WERI-Rb-1 (cell line): ENCODE measurements around the gene CDK5.
"Not testable (repeated sequence)": the region's sequence is repeated elsewhere in the genome, so short reads cannot be mapped to it uniquely, and the experiment has no call there.

Experiments used
- DNase-seq: peaks from one replicate; pipeline ENCODE4 v3.0.0-alpha.2; 2020
- H3K27ac ChIP-seq: fragments of 250-450 bp; sonication (Bioruptor Pico); 2 replicates; pipeline ENCODE4 v1.5.1; 2020; ENCODE audit warnings: mild to moderate bottlenecking, moderate library complexity
- H3K27me3 ChIP-seq: fragments of 250-450 bp; sonication (Bioruptor Pico); 2 replicates; pipeline ENCODE4 v1.5.1; 2021; ENCODE audit warnings: mild to moderate bottlenecking, low read depth, moderate library complexity; ENCODE audit not compliant: insufficient read depth, severe bottlenecking
- H3K36me3 ChIP-seq: fragments of 250-450 bp; sonication (Bioruptor Pico); 2 replicates; pipeline ENCODE4 v1.5.1; 2020; ENCODE audit warnings: mild to moderate bottlenecking, moderate library complexity
- H3K4me3 ChIP-seq: 2 replicates; pipeline ENCODE4 v1.5.1; 2011; ENCODE audit warnings: low read depth, mild to moderate bottlenecking, control low read depth, low read length
- H3K9me3 ChIP-seq: fragments of 250-450 bp; sonication (Bioruptor Pico); 2 replicates; pipeline ENCODE4 v1.5.1; 2021; ENCODE audit warnings: mild to moderate bottlenecking, moderate library complexity; ENCODE audit not compliant: severe bottlenecking
- TF ChIP-seq, protein P1 (sequence below): IDR thresholded peaks from 2 replicates; pipeline ENCODE4 v1.5.1; 2011; ENCODE audit warnings: low read depth, mild to moderate bottlenecking, control low read depth, inconsistent platforms, low read length

Gene CDK5

GRCh38 chr7:151032936-151033863 lies 24.5 kb downstream of the CDK5 start:
- Histone ChIP-seq H3K36me3 (peaks cover 9% of the 10 kb centered on the region), H3K27ac (no peak overlapping the region), H3K9me3 (no peaks in the 10 kb centered on the region), H3K27me3 (no peaks in the 10 kb centered on the region), H3K4me3 (no peak overlapping the region)
- TF ChIP-seq, protein P1, sequence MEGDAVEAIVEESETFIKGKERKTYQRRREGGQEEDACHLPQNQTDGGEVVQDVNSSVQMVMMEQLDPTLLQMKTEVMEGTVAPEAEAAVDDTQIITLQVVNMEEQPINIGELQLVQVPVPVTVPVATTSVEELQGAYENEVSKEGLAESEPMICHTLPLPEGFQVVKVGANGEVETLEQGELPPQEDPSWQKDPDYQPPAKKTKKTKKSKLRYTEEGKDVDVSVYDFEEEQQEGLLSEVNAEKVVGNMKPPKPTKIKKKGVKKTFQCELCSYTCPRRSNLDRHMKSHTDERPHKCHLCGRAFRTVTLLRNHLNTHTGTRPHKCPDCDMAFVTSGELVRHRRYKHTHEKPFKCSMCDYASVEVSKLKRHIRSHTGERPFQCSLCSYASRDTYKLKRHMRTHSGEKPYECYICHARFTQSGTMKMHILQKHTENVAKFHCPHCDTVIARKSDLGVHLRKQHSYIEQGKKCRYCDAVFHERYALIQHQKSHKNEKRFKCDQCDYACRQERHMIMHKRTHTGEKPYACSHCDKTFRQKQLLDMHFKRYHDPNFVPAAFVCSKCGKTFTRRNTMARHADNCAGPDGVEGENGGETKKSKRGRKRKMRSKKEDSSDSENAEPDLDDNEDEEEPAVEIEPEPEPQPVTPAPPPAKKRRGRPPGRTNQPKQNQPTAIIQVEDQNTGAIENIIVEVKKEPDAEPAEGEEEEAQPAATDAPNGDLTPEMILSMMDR, result peak; percentile 47
- DNase-seq, result peak; percentile 50

DNA sequence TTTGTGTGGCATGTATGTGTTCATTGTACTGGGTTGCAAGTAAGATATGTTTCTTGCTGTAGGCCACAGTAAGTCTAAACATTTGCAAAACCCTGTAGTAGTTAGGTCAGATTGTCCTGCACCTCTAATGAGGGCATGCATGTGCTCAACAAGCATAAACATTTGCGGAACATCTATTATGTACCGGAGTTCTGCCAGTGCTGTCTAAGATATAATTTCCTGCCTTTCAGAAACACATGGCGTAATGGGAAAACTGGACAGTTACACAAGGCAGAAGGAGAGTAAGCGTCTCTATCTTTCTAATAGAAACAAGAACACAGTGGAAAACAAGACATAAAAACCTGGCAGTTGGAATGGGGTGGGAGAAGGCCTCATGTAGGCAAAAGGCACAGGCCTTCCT lies 26.7 kb downstream of the CDK5 start:
- Histone ChIP-seq H3K27ac (no peak overlapping the region), H3K4me3 (no peak overlapping the region), H3K9me3 (no peaks in the 10 kb centered on the region), H3K36me3 (peaks cover 9% of the 10 kb centered on the region), H3K27me3 (no peaks in the 10 kb centered on the region)
- DNase-seq, result no peak
- TF ChIP-seq, protein P1, result no peak

- peak overlapping the region; percentile 81 for H3K4me3 ChIP-seq
- H3K27ac ChIP-seq, result peak overlapping the region; percentile 61
- TF ChIP-seq, protein P1, result no peak
- H3K36me3 ChIP-seq, result no peaks in the 10 kb centered on the region
- no peak for DNase-seq
- H3K9me3 ChIP-seq, result no peaks in the 10 kb centered on the region
- no peaks in the 10 kb centered on the region for H3K27me3 ChIP-seq
These were observed 28.7 kb downstream of the CDK5 start for GRCh38 chr7:151028948-151029501.

GRCh38 chr7:151028131-151028947 lies 29.4 kb downstream of the CDK5 start, which contains the start of gene ABCB8:
TSS of gene ABCB8 (plus strand) at chr7:151028450. CDS start at chr7:151028516, 66 bp downstream.
- Histone ChIP-seq H3K36me3 (no peaks in the 10 kb centered on the region), H3K27ac (peak within 1 kb of the TSS; percentile 73), H3K9me3 (no peaks in the 10 kb centered on the region), H3K27me3 (no peaks in the 10 kb centered on the region), H3K4me3 (peak within 1 kb of the TSS; percentile 81)
- TF ChIP-seq, protein P1, result peak; percentile 62
- DNase-seq, result peak; percentile 99

GRCh38 chr7:151027728-151028130 lies 30.0 kb downstream of the CDK5 start:
- not testable (repeated sequence) for H3K36me3 ChIP-seq, H3K27me3 ChIP-seq, H3K9me3 ChIP-seq, DNase-seq
- peak overlapping the region; percentile 81 for H3K4me3 ChIP-seq
- H3K27ac ChIP-seq, result peak overlapping the region; percentile 73

- not testable (repeated sequence) for H3K36me3 ChIP-seq, H3K27me3 ChIP-seq, H3K9me3 ChIP-seq
- peak; percentile 48 for DNase-seq
- H3K27ac ChIP-seq, result peak overlapping the region; percentile 73
- H3K4me3 ChIP-seq, result peak overlapping the region; percentile 81
These were observed 30.6 kb downstream of the CDK5 start for GRCh38 chr7:151026771-151027727.
